ENCODE data around the gene TTC27. TPM values are rescaled to one million over a fixed set of nuclear protein-coding genes. Genes with fewer than 3 reads are reported as not detected.

Gene TTC27
- total RNA-seq, 4 donors from 2014 or later = 12.6 to 25.4 (median 16.9) TPM

DNA sequence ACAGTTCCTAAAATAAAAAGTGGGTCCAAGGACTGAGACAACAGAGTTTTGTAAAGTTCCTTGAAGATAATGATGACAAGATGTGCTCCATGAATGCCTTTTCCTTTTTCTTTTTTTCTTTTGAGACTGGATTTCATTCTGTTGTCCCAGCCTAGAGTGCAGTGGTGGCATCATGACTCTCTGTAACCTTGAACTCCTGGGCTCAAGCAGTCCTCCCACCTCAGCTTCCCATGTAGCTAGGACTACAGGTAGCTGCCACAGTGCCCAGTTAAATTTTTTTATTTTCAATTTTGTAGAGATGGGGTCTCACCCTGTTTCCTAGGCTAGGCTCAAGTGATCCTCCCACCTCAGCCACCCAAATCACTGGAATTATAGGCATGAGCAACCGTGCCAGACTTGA lies 16.1 kb upstream of the TTC27 start:
- H3K36me3 ChIP-seq = peaks cover 5 to 23% of the 10 kb centered on the region in 2 donors
- H3K4me3 ChIP-seq (replicated peaks in 1 of 3) = no peak overlapping the region
- H3K9me3 ChIP-seq = no peaks in the 10 kb centered on the region
- H3K27me3 ChIP-seq = no peaks in the 10 kb centered on the region
- H3K27ac ChIP-seq = no peak overlapping the region
- WGBS, 2 donors = 84 to 94% methylated on average over 1 of the region's 1 CpG
- intact Hi-C loops (cut with DNase I) = no loop called here
- TF ChIP-seq, protein P1, sequence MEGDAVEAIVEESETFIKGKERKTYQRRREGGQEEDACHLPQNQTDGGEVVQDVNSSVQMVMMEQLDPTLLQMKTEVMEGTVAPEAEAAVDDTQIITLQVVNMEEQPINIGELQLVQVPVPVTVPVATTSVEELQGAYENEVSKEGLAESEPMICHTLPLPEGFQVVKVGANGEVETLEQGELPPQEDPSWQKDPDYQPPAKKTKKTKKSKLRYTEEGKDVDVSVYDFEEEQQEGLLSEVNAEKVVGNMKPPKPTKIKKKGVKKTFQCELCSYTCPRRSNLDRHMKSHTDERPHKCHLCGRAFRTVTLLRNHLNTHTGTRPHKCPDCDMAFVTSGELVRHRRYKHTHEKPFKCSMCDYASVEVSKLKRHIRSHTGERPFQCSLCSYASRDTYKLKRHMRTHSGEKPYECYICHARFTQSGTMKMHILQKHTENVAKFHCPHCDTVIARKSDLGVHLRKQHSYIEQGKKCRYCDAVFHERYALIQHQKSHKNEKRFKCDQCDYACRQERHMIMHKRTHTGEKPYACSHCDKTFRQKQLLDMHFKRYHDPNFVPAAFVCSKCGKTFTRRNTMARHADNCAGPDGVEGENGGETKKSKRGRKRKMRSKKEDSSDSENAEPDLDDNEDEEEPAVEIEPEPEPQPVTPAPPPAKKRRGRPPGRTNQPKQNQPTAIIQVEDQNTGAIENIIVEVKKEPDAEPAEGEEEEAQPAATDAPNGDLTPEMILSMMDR (IDR thresholded peaks at IDR 0.05) = no peak
- TF ChIP-seq POLR2A (IDR thresholded peaks at IDR 0.05) = no peak
- no peak for DNase-seq
- H3K4me1 ChIP-seq = no peaks in the 10 kb centered on the region

DNA sequence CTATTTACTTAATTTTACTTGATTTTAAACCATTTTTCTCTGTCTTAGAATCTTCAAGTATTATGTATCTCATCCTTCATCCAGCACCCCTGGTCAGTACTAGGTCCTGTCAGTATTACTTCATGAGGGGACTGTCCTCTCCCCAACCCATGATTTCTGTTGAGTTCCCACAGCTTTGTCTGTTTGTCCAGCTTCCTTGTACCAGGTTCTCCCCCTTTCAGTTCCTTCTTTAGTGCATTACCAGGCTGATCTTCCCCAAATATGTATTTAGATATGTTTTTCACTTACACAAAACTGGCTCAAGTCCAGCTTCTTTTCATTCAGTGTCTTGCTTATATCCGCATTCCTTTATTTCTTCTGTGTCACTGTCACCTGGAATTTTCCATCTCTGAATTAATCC lies 13.8 kb upstream of the TTC27 start:
- no peak overlapping the region for H3K27ac ChIP-seq
- H3K27me3 ChIP-seq = no peaks in the 10 kb centered on the region
- intact Hi-C loops (cut with DNase I) = no loop called here
- no peak for DNase-seq
- H3K4me1 ChIP-seq = no peaks in the 10 kb centered on the region
- peaks cover 0 to 17% of the 10 kb centered on the region in 2 donors for H3K36me3 ChIP-seq
- no peaks in the 10 kb centered on the region for H3K9me3 ChIP-seq
- TF ChIP-seq, protein P1 (IDR thresholded peaks at IDR 0.05) = no peak
- no peak for TF ChIP-seq POLR2A (IDR thresholded peaks at IDR 0.05)
- no peak overlapping the region for H3K4me3 ChIP-seq (replicated peaks in 1 of 3)
- WGBS, 2 donors = 93 to 100% methylated on average over 1 of the region's 1 CpG

DNA sequence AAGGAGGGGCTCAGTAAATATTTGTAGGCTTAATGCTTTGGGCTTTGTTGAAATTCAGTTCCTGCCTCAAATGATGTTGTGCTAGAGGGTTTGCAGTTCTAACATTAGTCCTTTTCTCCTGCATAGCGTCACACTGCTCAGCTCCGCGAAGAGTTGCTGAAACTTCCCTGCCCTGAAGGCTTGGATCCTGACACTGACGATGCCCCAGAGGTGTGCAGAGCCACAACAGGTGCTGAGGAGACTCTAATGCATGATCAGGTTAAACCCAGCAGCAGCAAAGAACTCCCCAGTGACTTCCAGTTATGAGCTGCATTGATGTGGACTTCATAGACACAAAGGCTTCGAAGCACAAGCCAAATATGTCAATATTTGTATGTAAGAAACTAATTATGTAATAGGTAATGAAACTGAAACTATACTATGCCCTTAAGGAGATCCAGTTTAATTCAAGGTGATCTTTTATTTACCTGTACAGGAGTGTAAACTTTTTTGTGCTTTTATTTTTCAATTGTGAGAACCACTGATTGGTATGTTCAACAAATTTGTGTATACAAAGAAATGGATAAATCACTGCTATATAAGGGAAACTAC lies 10.2 kb upstream of the TTC27 start:
- TF ChIP-seq POLR2A (IDR thresholded peaks at IDR 0.05) = no peak
- no peak overlapping the region for H3K27ac ChIP-seq
- DNase-seq = no peak
- 89 to 98% methylated on average over 5 of the region's 5 CpGs for WGBS, 2 donors
- peaks cover 0 to 15% of the 10 kb centered on the region in 2 donors for H3K36me3 ChIP-seq
- intact Hi-C loops (cut with DNase I) = no loop called here
- H3K27me3 ChIP-seq = no peaks in the 10 kb centered on the region
- no peaks in the 10 kb centered on the region for H3K4me1 ChIP-seq
- H3K9me3 ChIP-seq = no peaks in the 10 kb centered on the region
- no peak overlapping the region for H3K4me3 ChIP-seq (replicated peaks in 1 of 3)

DNA sequence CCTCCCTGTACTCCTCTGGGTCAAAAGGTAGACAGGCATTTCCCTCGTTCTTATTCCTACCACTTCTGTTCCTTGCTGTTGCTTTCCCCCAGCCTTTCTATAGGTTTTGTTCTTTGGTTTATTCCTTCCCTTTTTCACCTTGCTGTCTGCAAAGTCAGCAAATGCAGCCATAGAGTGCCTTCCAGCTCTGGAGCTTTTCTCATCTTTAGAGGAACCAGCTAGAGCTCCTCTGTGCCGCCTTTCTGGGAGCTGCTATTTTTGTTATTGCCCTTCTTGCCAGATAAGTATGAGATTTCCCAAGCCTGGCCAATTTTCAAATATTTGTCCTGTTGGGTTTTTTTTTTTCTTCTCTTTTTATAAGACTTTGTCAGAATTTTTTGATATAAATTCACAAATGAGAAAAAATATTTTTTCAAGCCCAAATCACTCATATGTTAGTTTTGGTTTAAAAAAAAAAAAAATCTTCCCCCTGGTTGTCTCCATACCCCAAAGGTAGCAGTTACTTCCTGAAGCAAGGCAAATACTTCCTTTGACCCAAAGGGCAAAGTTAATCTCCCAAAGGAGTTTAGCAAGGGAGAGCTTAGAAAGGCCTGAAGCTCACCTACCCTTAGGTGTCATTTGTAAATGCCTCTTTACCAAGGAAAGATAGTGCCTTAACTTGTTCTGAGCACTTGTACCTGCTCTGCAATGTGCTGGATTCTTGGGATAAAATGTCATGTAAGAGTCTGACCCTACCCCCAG lies 5.1 kb upstream of the TTC27 start:
- H3K4me1 ChIP-seq = peaks cover 6 to 16% of the 10 kb centered on the region in 2 donors
- intact Hi-C loops (cut with DNase I) = no loop called here
- peaks cover 0 to 12% of the 10 kb centered on the region in 2 donors for H3K36me3 ChIP-seq
- no peak overlapping the region for H3K4me3 ChIP-seq (replicated peaks in 1 of 3)
- no peaks in the 10 kb centered on the region for H3K9me3 ChIP-seq
- H3K27ac ChIP-seq = no peak overlapping the region
- no peaks in the 10 kb centered on the region for H3K27me3 ChIP-seq
- 62 to 72% methylated on average over 2 of the region's 2 CpGs for WGBS, 2 donors
- DNase-seq = no peak
- TF ChIP-seq, protein P1 (IDR thresholded peaks at IDR 0.05) = no peak
- no peak for TF ChIP-seq POLR2A (IDR thresholded peaks at IDR 0.05)

DNA sequence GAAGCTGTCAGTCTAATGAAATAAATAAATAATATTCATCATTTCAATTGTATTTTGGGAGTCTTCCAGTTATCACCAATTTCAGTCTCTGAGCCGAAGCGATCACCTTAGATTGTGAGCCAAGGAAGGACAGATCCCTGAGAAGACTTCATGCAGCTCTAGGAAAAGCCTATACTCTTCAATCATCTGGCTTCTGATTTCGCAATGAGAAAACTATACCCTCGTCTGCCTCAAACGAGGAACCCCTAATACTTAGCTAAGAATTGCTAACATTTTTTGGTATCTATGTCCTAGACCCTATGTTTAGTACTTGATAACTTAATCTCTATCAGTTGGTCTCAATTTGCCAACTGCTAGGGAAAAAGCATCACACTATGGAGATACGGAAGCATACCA lies 4.5 kb upstream of the TTC27 start:
- H3K4me1 ChIP-seq = peaks cover 6 to 16% of the 10 kb centered on the region in 2 donors
- TF ChIP-seq, protein P1 (IDR thresholded peaks at IDR 0.05) = no peak
- no peak for TF ChIP-seq POLR2A (IDR thresholded peaks at IDR 0.05)
- intact Hi-C loops (cut with DNase I) = no loop called here
- H3K27ac ChIP-seq = no peak overlapping the region
- peaks cover 0 to 12% of the 10 kb centered on the region in 2 donors for H3K36me3 ChIP-seq
- WGBS, 2 donors = 94 to 98% methylated on average over 6 of the region's 6 CpGs
- H3K4me3 ChIP-seq (replicated peaks in 1 of 3) = no peak overlapping the region
- no peaks in the 10 kb centered on the region for H3K9me3 ChIP-seq
- no peaks in the 10 kb centered on the region for H3K27me3 ChIP-seq
- no peak for DNase-seq
